ENCODE data around the gene COQ7.

The COQ7 gene

GRCh38 chr16:19104607-19105006, 37.2 kb downstream of the COQ7 start:
- DNase-seq (ENCODE audit: low read depth): no peak
- no peak overlapping the region for H3K4me3 ChIP-seq (ENCODE audit: low read depth, low read length)
- no peak for TF ChIP-seq CTCF (IDR thresholded peaks at IDR 0.05; ENCODE audit: low read depth, low read length, missing control alignments)

DNA sequence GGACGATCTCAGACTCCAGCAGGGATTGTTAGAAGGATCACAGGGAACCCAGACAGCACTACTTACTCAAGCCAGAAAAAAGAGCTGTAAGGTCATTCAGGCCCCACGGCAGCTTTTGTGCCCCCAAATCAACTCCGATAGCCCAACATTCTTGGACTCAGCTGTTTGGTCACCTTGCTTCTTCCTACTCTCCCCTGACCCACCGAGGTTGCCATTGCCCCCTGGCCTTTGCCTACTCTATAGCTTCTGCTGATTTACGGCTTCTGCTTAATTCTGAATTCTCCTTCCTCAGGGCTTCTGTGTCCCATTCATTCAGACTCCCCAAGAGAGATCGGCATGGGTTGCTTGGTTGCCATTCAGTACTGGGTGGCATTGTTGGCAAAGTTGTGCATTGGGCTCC, 37.7 kb downstream of the COQ7 start:
- DNase-seq (ENCODE audit: low read depth): no peak
- TF ChIP-seq CTCF (IDR thresholded peaks at IDR 0.05; ENCODE audit: low read depth, low read length, missing control alignments): no peak
- H3K4me3 ChIP-seq (ENCODE audit: low read depth, low read length): no peak overlapping the region

- DNase-seq (ENCODE audit: low read depth): no peak
- no peak overlapping the region for H3K4me3 ChIP-seq (ENCODE audit: low read depth, low read length)
- no peak for TF ChIP-seq CTCF (IDR thresholded peaks at IDR 0.05; ENCODE audit: low read depth, low read length, missing control alignments)
Measured at GRCh38 chr16:19105891-19106624, 38.6 kb downstream of the COQ7 start.

DNA sequence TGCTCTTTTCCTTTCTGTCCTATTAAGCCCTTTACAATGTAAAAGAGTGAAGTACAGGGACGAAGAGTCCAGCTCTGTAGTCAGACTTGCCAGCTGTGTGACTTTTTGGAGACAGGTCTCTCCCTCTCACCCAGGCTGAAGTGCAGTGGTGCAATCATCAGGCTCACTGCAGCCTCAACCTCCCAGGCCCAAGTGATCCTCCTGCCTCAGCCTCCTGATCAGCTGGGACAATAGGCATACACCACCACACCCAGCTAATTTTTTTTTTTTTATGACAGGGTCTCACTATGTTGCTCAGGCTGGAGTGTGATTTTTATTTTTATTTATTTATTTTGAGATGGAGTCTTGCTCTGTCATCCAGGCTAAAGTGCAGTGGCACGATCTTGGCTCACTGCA, 39.2 kb downstream of the COQ7 start:
- no peak for TF ChIP-seq CTCF (IDR thresholded peaks at IDR 0.05; ENCODE audit: low read depth, low read length, missing control alignments)
- DNase-seq (ENCODE audit: low read depth): no peak
- no peak overlapping the region for H3K4me3 ChIP-seq (ENCODE audit: low read depth, low read length)

DNA sequence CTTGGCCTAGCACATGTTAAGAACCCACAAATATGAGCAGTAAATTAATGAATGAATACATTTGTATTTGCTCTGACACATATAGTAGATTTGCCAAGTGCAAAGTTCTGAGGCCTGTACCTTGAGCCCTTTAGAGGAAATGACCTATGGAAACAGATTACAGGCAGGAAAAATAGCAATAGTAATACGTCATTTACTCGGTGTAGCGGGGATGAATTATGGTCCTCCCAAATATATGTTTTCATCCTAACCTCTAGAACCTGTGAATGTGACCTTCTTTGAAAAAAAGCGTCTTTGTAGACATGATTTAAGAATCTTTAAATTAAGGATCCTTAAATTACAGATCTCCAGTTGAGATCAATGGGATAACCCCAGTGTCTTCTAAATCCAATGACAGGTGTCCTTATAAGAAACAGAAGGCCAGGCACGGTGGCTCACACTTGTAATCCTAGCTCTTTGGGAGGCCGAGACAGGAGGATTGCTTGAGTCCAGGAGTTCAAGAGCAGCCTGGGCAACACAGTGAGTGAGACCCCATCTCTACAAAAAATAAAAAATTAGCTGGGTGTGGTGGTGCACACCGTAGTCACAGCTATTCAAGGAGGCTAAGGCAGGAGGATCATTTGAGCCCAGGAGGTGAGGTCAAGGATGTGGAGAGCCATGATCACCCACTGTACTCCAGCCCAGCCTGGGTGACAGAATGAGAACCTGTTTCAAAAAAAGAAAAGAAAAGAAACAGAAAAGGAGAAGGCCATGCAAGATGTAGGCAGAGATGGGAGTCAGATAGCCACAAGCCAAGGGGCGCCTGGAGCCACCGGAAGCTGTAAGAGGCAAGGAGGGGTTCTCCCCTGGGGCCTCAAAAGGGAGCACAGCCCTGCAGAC, 41.2 kb downstream of the COQ7 start:
- H3K4me3 ChIP-seq (ENCODE audit: low read depth, low read length): no peak overlapping the region
- no peak for TF ChIP-seq CTCF (IDR thresholded peaks at IDR 0.05; ENCODE audit: low read depth, low read length, missing control alignments)
- no peak for DNase-seq (ENCODE audit: low read depth)

DNA sequence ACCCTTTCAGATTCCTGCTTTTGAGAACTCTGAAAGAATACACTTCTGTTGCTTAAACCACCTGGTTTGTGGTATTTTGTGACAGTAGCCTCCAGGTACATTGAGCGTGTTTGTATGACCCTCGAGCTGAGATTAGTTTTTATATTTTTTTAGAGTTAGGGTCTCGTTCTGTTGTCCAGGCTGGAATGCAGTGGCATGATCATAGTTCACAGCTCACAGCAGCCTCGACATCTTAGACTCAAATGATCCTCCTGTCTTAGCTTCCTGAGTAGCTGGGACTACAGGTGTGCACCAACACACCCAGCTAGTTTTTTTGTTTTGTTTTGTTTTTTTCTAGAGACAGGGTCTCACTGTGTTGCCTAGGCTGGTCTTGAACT, 41.9 kb downstream of the COQ7 start:
- H3K4me3 ChIP-seq (ENCODE audit: low read depth, low read length): no peak overlapping the region
- no peak for TF ChIP-seq CTCF (IDR thresholded peaks at IDR 0.05; ENCODE audit: low read depth, low read length, missing control alignments)
- DNase-seq (ENCODE audit: low read depth): no peak
